ENCODE measurements around the gene PDE4B.

DNA sequence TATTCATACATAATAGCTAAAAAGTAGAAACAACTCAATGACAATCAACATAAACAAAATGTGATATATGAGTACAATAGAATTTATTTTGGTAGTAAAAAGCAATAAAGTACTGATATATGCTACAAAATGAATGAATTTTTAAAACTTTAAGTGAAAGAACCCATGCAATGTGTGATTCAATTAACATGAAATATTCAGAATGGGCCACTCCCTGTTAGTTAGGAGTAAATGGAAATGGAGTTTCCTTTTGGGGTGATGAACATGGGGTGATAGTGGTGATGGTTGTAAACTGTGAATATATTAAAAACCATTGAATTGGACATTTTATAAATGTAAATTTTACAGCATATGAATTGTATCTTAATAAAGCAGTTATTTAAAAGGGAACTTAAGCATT is 374.6 kb downstream of the PDE4B start:
- TF ChIP-seq POLR2A (IDR thresholded peaks at IDR 0.05; ENCODE audit: low read depth, low read length) (no peak), POLR2AphosphoS5 (IDR thresholded peaks at IDR 0.05; ENCODE audit: low read depth, low read length) (no peak), PAX5 (IDR thresholded peaks at IDR 0.05; ENCODE audit: insufficient read depth, low read length, severe bottlenecking) (no peak)
